SU-DHL-6 (cell line): ENCODE data around the gene WDCP.

Experiments
- H2AFZ ChIP-seq: fragments of 200-600 bp; sonication (generic); 2 replicates; pipeline ENCODE4 v1.6.1; 2014; ENCODE audit warnings: low read depth, mild to moderate bottlenecking, moderate library complexity, mixed read lengths, antibody characterized with exemption, low read length; ENCODE audit not compliant: severe bottlenecking
- H3F3A ChIP-seq: fragments of 200-600 bp; shearing (Covaris generic); 2 replicates; pipeline ENCODE4 v1.6.0; 2016; ENCODE audit warnings: antibody characterized with exemption, mild to moderate bottlenecking; ENCODE audit not compliant: insufficient read depth
- H3K27ac ChIP-seq: fragments of 200-600 bp; sonication (generic); 2 replicates; pipeline ENCODE4 v1.5.1; 2016; ENCODE audit warnings: low read depth, mild to moderate bottlenecking, low read length, moderate library complexity, mixed read lengths
- H3K27me3 ChIP-seq: fragments of 200-600 bp; sonication (generic), shearing (Covaris generic); 2 replicates; pipeline ENCODE4 v1.6.0; 2014; ENCODE audit warnings: mild to moderate bottlenecking, low read length
- H3K36me3 ChIP-seq: fragments of 200-600 bp; sonication (generic); 2 replicates; pipeline ENCODE4 v1.6.1; 2014; ENCODE audit warnings: mild to moderate bottlenecking, low read length, mixed read lengths
- H3K4me2 ChIP-seq: fragments of 300-600, 200-600 bp; shearing (Covaris generic), sonication (generic); 2 replicates; pipeline ENCODE4 v1.6.0; 2014; ENCODE audit warnings: low read length, low read depth, mild to moderate bottlenecking; ENCODE audit not compliant: poor library complexity, severe bottlenecking
- H3K4me3 ChIP-seq: fragments of 200-600 bp; sonication (generic); 2 replicates; pipeline ENCODE4 v1.5.1; 2014; ENCODE audit warnings: antibody characterized with exemption, low read length, mild to moderate bottlenecking, mixed read lengths; ENCODE audit not compliant: insufficient read depth, poor library complexity, severe bottlenecking
- H3K79me2 ChIP-seq: fragments of 200-600 bp; sonication (generic); 2 replicates; pipeline ENCODE4 v1.6.1; 2014; ENCODE audit warnings: mild to moderate bottlenecking, low read length, moderate library complexity; ENCODE audit not compliant: insufficient read depth
- H3K9ac ChIP-seq: fragments of 200-600 bp; sonication (generic); 2 replicates; pipeline ENCODE4 v1.7.0; 2014; ENCODE audit warnings: mild to moderate bottlenecking, low read length
- H3K9me2 ChIP-seq: fragments of 200-600 bp; sonication (generic); replicated peaks from 2 replicates; pipeline ENCODE4 v1.6.1; 2014; ENCODE audit warnings: low read length; ENCODE audit not compliant: insufficient read depth
- H3K9me3 ChIP-seq: fragments of 200-600 bp; sonication (generic); 2 replicates; pipeline ENCODE4 v1.6.1; 2014; ENCODE audit warnings: low read length, mixed read lengths; ENCODE audit not compliant: insufficient read depth
- H4K20me1 ChIP-seq: fragments of 200-600 bp; sonication (generic); 2 replicates; pipeline ENCODE4 v1.6.1; 2014; ENCODE audit warnings: low read depth, mild to moderate bottlenecking, antibody characterized with exemption, low read length, moderate library complexity, mixed read lengths
- EZH2phosphoT487 ChIP-seq: fragments of 200-600 bp; sonication (generic), shearing (Covaris generic); conservative IDR thresholded peaks from 2 replicates; pipeline ENCODE4 v1.6.1; 2018; ENCODE audit warnings: mild to moderate bottlenecking, antibody characterized with exemption, low read length, moderate library complexity, mixed read lengths
- TF ChIP-seq, protein P1 (sequence below): fragments of 200-600 bp; sonication (generic); IDR thresholded peaks from one replicate; pipeline ENCODE4 v1.5.1; 2017; ENCODE audit warnings: antibody characterized with exemption, mild to moderate bottlenecking, low read length, moderate library complexity; ENCODE audit not compliant: insufficient read depth, poor library complexity, severe bottlenecking

Gene WDCP

DNA sequence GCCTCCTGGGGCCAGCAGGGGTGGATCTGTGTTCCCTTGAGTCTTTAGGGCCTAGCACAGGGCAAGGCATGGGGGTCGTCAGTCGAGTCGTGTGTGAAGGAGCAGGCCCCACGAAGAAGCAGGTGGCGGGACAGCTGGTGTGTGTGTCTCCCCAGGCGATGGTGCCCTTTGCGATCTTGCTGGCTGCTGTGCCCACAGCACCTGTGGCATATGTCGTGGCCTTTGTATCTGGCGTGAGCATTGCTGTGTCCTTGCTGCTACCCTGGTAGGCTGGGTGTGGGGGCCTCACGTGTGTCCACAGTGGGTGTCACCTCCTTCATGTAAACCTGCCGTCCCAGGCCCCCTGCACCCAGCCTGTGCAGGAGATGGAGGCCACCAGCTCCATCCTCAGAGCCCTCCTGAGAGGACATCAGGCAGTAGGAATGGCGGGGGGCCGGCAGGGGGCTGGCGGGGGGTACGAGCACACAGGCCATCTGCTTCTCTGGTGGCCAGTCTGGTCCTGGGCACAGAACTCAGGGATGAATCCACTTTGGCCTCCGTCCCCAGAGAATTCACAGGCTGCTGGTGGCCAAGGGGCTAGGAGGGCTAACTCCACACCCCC is 24.1 kb downstream of the WDCP start:
- Histone ChIP-seq H3K9me2 (no peaks in the 10 kb centered on the region), H3F3A (no peaks in the 10 kb centered on the region), H4K20me1 (no peaks in the 10 kb centered on the region), H3K27me3 (no peaks in the 10 kb centered on the region), H3K4me2 (no peak overlapping the region), H3K79me2 (no peaks in the 10 kb centered on the region; the same call in 1 of the 2 replicates), H3K9ac (no peak overlapping the region), H3K9me3 (no peaks in the 10 kb centered on the region), H3K27ac (no peak overlapping the region), H2AFZ (no peak overlapping the region), H3K4me3 (no peak overlapping the region), H3K36me3 (no peaks in the 10 kb centered on the region)
- TF ChIP-seq, protein P1, sequence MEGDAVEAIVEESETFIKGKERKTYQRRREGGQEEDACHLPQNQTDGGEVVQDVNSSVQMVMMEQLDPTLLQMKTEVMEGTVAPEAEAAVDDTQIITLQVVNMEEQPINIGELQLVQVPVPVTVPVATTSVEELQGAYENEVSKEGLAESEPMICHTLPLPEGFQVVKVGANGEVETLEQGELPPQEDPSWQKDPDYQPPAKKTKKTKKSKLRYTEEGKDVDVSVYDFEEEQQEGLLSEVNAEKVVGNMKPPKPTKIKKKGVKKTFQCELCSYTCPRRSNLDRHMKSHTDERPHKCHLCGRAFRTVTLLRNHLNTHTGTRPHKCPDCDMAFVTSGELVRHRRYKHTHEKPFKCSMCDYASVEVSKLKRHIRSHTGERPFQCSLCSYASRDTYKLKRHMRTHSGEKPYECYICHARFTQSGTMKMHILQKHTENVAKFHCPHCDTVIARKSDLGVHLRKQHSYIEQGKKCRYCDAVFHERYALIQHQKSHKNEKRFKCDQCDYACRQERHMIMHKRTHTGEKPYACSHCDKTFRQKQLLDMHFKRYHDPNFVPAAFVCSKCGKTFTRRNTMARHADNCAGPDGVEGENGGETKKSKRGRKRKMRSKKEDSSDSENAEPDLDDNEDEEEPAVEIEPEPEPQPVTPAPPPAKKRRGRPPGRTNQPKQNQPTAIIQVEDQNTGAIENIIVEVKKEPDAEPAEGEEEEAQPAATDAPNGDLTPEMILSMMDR, result no peak
- TF ChIP-seq EZH2phosphoT487, result no peak

- TF ChIP-seq, protein P1, result no peak
- Histone ChIP-seq H3K9ac (no peak overlapping the region), H2AFZ (no peak overlapping the region), H3K4me3 (no peak overlapping the region), H3K9me3 (no peaks in the 10 kb centered on the region), H3K4me2 (no peak overlapping the region), H3K27ac (no peak overlapping the region), H4K20me1 (no peaks in the 10 kb centered on the region), H3K36me3 (no peaks in the 10 kb centered on the region), H3K9me2 (no peaks in the 10 kb centered on the region), H3K79me2 (no peaks in the 10 kb centered on the region; the same call in 1 of the 2 replicates), H3K27me3 (no peaks in the 10 kb centered on the region), H3F3A (no peaks in the 10 kb centered on the region)
Measured at GRCh38 chr2:24022324-24022974, 24.7 kb downstream of the WDCP start.

- no peaks in the 10 kb centered on the region for H3K79me2 ChIP-seq
- H3K4me3 ChIP-seq, result no peak overlapping the region
- H3K4me2 ChIP-seq, result no peak overlapping the region
- no peak overlapping the region for H3K27ac ChIP-seq
- H3K9me2 ChIP-seq, result no peaks in the 10 kb centered on the region
- H3K36me3 ChIP-seq, result no peaks in the 10 kb centered on the region
- H3K9me3 ChIP-seq, result no peaks in the 10 kb centered on the region
- no peaks in the 10 kb centered on the region for H3F3A ChIP-seq
- TF ChIP-seq EZH2phosphoT487, result no peak
- TF ChIP-seq, protein P1, result no peak
- H2AFZ ChIP-seq, result no peak overlapping the region
- H3K9ac ChIP-seq, result no peak overlapping the region
- H4K20me1 ChIP-seq, result no peaks in the 10 kb centered on the region
- H3K27me3 ChIP-seq, result no peaks in the 10 kb centered on the region
Measured at GRCh38 chr2:24021122-24021998, 25.8 kb downstream of the WDCP start.
